Measurements from ENCODE around the gene HSPA1A. TPM values are rescaled to one million over a fixed set of nuclear protein-coding genes. Genes with fewer than 3 reads are reported as not detected.
"Not testable (repeated sequence)": the region's sequence is repeated elsewhere in the genome, so short reads cannot be mapped to it uniquely, and the experiment has no call there.

HSPA1A gene
- total RNA-seq, 2 experiments from 2014 or later, result 8.1 to 9.8 TPM

DNA sequence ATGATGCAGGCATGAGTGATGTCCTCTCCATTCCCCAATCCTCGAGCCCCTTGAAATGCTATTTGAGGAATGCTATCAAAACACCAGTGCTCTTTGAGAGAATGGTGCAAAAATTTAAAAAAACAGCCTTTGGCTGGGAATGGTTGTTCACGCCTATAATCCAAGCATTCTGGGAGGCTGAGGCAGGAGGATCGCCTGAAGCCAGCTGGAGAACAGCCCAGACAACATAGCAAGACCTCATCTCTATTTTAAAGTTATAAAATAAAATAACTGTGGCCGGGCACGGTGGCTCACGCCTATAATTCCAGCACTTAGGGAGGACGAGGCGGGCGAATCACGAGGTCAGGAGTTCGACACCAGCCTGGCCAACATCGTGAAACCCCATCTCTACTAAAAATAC is 15.6 kb upstream of the HSPA1A start:
- intact Hi-C loops (cut with DNase I, micrococcal nuclease), result loop anchor here in 1 of 2 experiments (5.0 kb wide), 1 partner anchor 33 kb away; no protein-coding TSS in a partner anchor
- POLR2A ChIA-PET, result no interaction called here
- H3K9me3 ChIP-seq (ENCODE audit: control insufficient read depth in 1 of 2, insufficient read depth in 1 of 2, low read length in 2 of 2), result no peaks in the 10 kb centered on the region

DNA sequence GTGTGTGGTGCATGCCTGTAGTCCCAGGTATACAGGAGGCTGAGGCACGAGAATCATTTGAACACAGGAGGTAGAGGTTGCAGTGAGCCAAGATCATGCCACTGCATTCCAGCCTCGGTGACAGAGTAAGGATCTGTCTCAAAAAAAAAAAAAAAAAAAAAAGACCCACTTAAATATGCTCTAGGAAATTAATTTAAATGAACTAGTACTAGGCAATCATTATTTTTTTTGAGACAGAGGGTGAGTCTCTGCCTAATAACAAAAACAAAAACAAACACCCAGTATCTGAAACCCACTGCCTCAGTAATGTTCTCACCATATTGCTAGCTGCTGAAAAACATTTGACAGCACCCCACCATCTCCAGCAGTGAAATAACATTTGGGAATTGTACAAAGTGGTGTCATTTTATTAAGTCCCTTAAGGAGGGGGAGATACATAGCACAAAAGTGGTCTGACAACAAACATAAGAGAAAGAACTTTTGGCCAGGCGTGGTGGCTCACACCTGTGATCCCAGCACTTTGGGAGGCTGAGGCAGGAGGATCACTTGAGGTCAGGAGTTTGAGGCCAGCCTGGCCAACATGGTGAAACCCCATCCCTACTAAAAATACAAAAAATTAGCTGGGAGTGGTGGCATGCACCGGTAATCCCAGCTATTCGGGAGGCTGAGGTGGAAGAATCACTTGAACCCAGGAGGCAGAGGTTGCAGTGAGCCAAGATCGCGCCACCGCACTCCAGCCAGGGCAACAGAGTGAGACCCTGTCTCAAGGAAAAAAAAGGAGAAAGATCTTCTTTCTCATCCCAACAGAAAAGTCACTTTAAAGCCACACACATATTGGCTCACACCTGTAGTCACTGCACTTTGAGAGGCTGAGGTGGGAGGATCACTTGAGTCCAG is 14.1 kb upstream of the HSPA1A start:
- H3K4me3 ChIP-seq (ENCODE audit: low read length); intact Hi-C loops (cut with DNase I, micrococcal nuclease); H3K36me3 ChIP-seq (ENCODE audit: insufficient read depth, low read length); H3K9me3 Mint-ChIP-seq; POLR2A ChIA-PET; H3K4me3 Mint-ChIP-seq; ATAC-seq (ENCODE audit: poor library complexity); H3K27ac Mint-ChIP-seq; H3K9me3 ChIP-seq (ENCODE audit: control insufficient read depth in 1 of 2, insufficient read depth in 1 of 2, low read length in 2 of 2); H3K27ac ChIP-seq (ENCODE audit: low read depth in 1 of 2, low read length in 2 of 2); H3K27me3 ChIP-seq (ENCODE audit: control insufficient read depth in 1 of 2, insufficient read depth in 2 of 2, low read length in 2 of 2); H3K27me3 Mint-ChIP-seq; DNase-seq: not testable (repeated sequence)
- peaks cover 40% of the 10 kb centered on the region for H3K4me1 ChIP-seq (ENCODE audit: insufficient read depth, low read length)
- Mint-ChIP-seq H3K36me3 (ENCODE audit: low read depth) (peaks cover 19% of the 10 kb centered on the region), H3K4me1 (ENCODE audit: low read depth) (peaks cover 29% of the 10 kb centered on the region)
- CTCF ChIA-PET, result interaction anchor here (0.7 to 1.5 kb wide), 3 partner anchors 10 to 151 kb away, joined by 3 to 4 read pairs (median 3); no protein-coding TSS in a partner anchor

More for the DNA sequence above, 15.6 kb upstream of the HSPA1A start:
- no peak overlapping the region for H3K27ac Mint-ChIP-seq
- ATAC-seq (ENCODE audit: poor library complexity) (no peak), DNase-seq (no peak)
- CTCF ChIA-PET, result interaction anchor here (1.5 kb wide), 2 partner anchors 30 to 63 kb away, joined by 3 to 4 read pairs; no protein-coding TSS in a partner anchor
- Histone ChIP-seq H3K4me1 (ENCODE audit: insufficient read depth, low read length) (peaks cover 37% of the 10 kb centered on the region), H3K27me3 (ENCODE audit: control insufficient read depth in 1 of 2, insufficient read depth in 2 of 2, low read length in 2 of 2) (no peaks in the 10 kb centered on the region), H3K36me3 (ENCODE audit: insufficient read depth, low read length) (peaks cover 4% of the 10 kb centered on the region), H3K27ac (ENCODE audit: low read depth in 1 of 2, low read length in 2 of 2) (no peak overlapping the region), H3K4me3 (ENCODE audit: low read length) (no peak overlapping the region)
- no peaks in the 10 kb centered on the region for H3K27me3 Mint-ChIP-seq
- TF ChIP-seq, protein P1, sequence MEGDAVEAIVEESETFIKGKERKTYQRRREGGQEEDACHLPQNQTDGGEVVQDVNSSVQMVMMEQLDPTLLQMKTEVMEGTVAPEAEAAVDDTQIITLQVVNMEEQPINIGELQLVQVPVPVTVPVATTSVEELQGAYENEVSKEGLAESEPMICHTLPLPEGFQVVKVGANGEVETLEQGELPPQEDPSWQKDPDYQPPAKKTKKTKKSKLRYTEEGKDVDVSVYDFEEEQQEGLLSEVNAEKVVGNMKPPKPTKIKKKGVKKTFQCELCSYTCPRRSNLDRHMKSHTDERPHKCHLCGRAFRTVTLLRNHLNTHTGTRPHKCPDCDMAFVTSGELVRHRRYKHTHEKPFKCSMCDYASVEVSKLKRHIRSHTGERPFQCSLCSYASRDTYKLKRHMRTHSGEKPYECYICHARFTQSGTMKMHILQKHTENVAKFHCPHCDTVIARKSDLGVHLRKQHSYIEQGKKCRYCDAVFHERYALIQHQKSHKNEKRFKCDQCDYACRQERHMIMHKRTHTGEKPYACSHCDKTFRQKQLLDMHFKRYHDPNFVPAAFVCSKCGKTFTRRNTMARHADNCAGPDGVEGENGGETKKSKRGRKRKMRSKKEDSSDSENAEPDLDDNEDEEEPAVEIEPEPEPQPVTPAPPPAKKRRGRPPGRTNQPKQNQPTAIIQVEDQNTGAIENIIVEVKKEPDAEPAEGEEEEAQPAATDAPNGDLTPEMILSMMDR (IDR thresholded peaks at IDR 0.05), result no peak
- H3K4me3 Mint-ChIP-seq, result no peak overlapping the region
- peaks cover 24% of the 10 kb centered on the region for H3K36me3 Mint-ChIP-seq (ENCODE audit: low read depth)
- H3K9me3 Mint-ChIP-seq, result no peaks in the 10 kb centered on the region
- H3K4me1 Mint-ChIP-seq (ENCODE audit: low read depth), result peaks cover 26% of the 10 kb centered on the region

DNA sequence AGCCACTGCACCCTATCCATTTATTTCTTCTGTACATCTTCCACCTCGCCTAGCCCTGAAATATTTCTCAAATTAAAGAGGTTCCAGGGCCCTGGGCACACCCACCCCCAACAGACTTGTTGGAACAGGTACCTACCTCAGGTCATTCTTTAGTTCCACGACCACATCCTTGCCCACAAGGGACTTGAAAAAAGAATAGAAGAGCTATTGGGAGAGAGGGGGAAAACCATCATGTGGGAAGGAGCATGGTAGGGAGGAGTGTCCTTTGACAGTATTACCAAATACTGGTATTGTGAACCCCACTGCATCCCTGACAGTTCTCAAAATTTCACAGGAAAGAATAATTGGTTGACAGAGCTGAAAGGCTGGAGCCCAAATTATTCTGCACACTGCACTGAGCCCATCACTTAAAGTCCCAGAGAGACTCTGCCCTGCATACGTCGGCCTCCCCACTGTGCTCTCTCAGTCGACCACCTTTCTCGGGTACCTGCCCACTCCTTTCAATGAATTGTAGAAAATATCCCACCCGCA is 9.3 kb upstream of the HSPA1A start:
- intact Hi-C loops (cut with DNase I, micrococcal nuclease), result loop anchor here in 1 of 2 experiments (2.0 kb wide), 1 partner anchor 17 kb away; no protein-coding TSS in a partner anchor
- POLR2A ChIA-PET, result interaction anchor here (1.0 to 2.4 kb wide), 19 partner anchors 8 to 1765 kb away, joined by 3 to 29 read pairs (median 8); partner anchors contain the start of genes ABHD16A, CLIC1, DDAH2 and DDX39B
- Histone ChIP-seq H3K9me3 (ENCODE audit: control insufficient read depth in 1 of 2, insufficient read depth in 1 of 2, low read length in 2 of 2) (no peaks in the 10 kb centered on the region), H3K36me3 (ENCODE audit: insufficient read depth, low read length) (peaks cover 19% of the 10 kb centered on the region), H3K27me3 (ENCODE audit: control insufficient read depth in 1 of 2, insufficient read depth in 2 of 2, low read length in 2 of 2) (no peaks in the 10 kb centered on the region), H3K27ac (ENCODE audit: low read depth in 1 of 2, low read length in 2 of 2) (peak overlapping the region; percentile 78 to 83), H3K4me3 (ENCODE audit: low read length) (peak overlapping the region; percentile 70), H3K4me1 (ENCODE audit: insufficient read depth, low read length) (peaks cover 28% of the 10 kb centered on the region)
- ATAC-seq (ENCODE audit: poor library complexity) (no peak), DNase-seq (peak in 1 of 14 experiments; percentile 25)
- peaks cover 30% of the 10 kb centered on the region for H3K4me1 Mint-ChIP-seq (ENCODE audit: low read depth)
- CTCF ChIA-PET, result interaction anchor here (0.8 to 4.9 kb wide), 8 partner anchors 8 to 77 kb away, joined by 3 to 27 read pairs (median 4); partner anchors contain the start of genes DDAH2, HSPA1A, HSPA1L and MSH5
- H3K27me3 Mint-ChIP-seq, result no peaks in the 10 kb centered on the region
- H3K4me3 Mint-ChIP-seq, result peak overlapping the region; percentile 86
- TF ChIP-seq, protein P1 (IDR thresholded peaks at IDR 0.05), result no peak
- H3K36me3 Mint-ChIP-seq (ENCODE audit: low read depth), result peaks cover 31% of the 10 kb centered on the region
- H3K27ac Mint-ChIP-seq, result peak overlapping the region; percentile 87
- no peaks in the 10 kb centered on the region for H3K9me3 Mint-ChIP-seq
